ENCODE data around the gene C10orf71.

GRCh38 chr10:49347342-49347741, 48.4 kb downstream of the C10orf71 start:
- TF ChIP-seq CTCF (IDR thresholded peaks at IDR 0.05), result no peak
- no peak for TF ChIP-seq POLR2A (IDR thresholded peaks at IDR 0.05)

All from heart left ventricle (tissue), 13 donors.